Activated T-cell treated with anti-CD3 and anti-CD28 coated beads for 48 hours (primary cell): ENCODE data around the gene MED27.

Source experiments
- DNase-seq: peaks from one replicate; pipeline ENCODE4 v3.0.0-alpha.2; 2020; ENCODE audit warnings: low read depth

The MED27 gene

GRCh38 chr9:131876486-131876885, 203.2 kb downstream of the MED27 start:
- DNase-seq, result no peak

GRCh38 chr9:131875828-131876485, 203.7 kb downstream of the MED27 start:
- peak; percentile 6 for DNase-seq

GRCh38 chr9:131874916-131875670, 204.6 kb downstream of the MED27 start:
- no peak for DNase-seq

GRCh38 chr9:131874447-131874846, 205.2 kb downstream of the MED27 start:
- DNase-seq, result no peak

- no peak for DNase-seq
Observed at GRCh38 chr9:131873891-131874440, 205.7 kb downstream of the MED27 start.

- no peak for DNase-seq
Observed at GRCh38 chr9:131873335-131873734, 206.3 kb downstream of the MED27 start.

- no peak for DNase-seq
Observed at GRCh38 chr9:131872702-131873101, 207.0 kb downstream of the MED27 start.

- no peak for DNase-seq
Observed at GRCh38 chr9:131872006-131872405, 207.7 kb downstream of the MED27 start.

- no peak for DNase-seq
Observed at GRCh38 chr9:131870156-131870555, 209.5 kb downstream of the MED27 start.

- no peak for DNase-seq
Observed at GRCh38 chr9:131869348-131869747, 210.3 kb downstream of the MED27 start.

GRCh38 chr9:131868766-131869165, 210.9 kb downstream of the MED27 start:
- no peak for DNase-seq

GRCh38 chr9:131867611-131868192, 212.0 kb downstream of the MED27 start:
- no peak for DNase-seq

- DNase-seq, result no peak
Observed at GRCh38 chr9:131865446-131866195, 214.0 kb downstream of the MED27 start.

GRCh38 chr9:131864531-131864930, 215.1 kb downstream of the MED27 start:
- DNase-seq, result no peak

GRCh38 chr9:131863306-131863896, 216.3 kb downstream of the MED27 start:
- no peak for DNase-seq

- DNase-seq, result no peak
Observed at GRCh38 chr9:131862261-131862660, 217.4 kb downstream of the MED27 start.

GRCh38 chr9:131860430-131860829, 219.2 kb downstream of the MED27 start:
- no peak for DNase-seq

- DNase-seq, result no peak
Observed at GRCh38 chr9:131858147-131858546, 221.5 kb downstream of the MED27 start.

GRCh38 chr9:131856105-131856504, 223.6 kb downstream of the MED27 start:
- DNase-seq, result no peak

- no peak for DNase-seq
Observed at GRCh38 chr9:131854896-131855613, 224.6 kb downstream of the MED27 start.

- DNase-seq, result no peak
Observed at GRCh38 chr9:131854334-131854733, 225.3 kb downstream of the MED27 start.
